Mesenteric fat pad (tissue), 1 donor: ENCODE measurements around the gene PCSK5. TPM values are rescaled to one million over a fixed set of nuclear protein-coding genes. Genes with fewer than 3 reads are reported as not detected.

Experiments
- DNase-seq: peaks from one replicate; pipeline ENCODE4 v3.0.0-alpha.2; 2020; ENCODE audit warnings: low spot score
- total RNA-seq: library from RNA; stranded (reverse); fragmentation: NEBNext Ultra II Directional; extraction: Animal tissue kit (Norgen Biotek cat#: 25700); gene quantifications from one replicate; pipeline ENCODE4 v1.2.1, GENCODE V29; 2021
- donor health status: DM: yes; HTN: yes; CAD: no.

The PCSK5 gene
- total RNA-seq, 1 donor from 2014 or later: 79.6 TPM

GRCh38 chr9:75918909-75919308 is 28.4 kb downstream of the PCSK5 start:
- no peak for DNase-seq

DNA sequence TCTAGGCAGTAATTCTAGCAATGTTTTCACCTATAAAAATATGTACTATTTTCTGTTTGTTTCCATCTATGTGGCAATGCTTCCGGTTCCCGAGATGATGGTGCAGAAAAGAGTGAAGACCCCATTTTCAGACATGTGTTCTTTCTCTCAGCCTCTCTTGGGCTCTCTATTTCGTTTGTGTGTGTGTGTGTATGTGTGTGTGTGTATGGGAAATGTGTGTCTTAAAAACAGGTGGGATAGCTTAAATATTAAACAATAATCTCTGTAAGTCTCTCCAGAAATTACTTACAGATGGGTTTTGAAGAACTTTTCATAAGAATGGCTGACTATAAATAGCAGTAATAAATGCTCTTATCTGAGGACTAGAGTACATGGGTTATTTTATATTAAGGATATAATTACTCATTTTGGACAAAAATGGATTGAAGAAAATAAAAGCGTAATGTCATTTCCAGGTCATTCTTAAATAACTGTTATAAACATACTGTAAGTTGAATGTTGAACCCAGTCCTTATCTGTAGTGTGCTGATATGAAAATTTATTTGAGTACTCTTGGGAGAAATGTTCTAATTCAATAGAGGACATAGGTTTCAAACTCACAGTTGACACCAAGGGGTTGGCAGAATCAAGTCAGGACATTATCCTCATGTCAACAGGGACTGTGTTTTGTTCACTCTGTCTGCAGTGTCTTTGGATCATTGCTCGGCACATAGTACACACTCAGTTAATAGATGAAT is 31.1 kb downstream of the PCSK5 start:
- no peak for DNase-seq

DNA sequence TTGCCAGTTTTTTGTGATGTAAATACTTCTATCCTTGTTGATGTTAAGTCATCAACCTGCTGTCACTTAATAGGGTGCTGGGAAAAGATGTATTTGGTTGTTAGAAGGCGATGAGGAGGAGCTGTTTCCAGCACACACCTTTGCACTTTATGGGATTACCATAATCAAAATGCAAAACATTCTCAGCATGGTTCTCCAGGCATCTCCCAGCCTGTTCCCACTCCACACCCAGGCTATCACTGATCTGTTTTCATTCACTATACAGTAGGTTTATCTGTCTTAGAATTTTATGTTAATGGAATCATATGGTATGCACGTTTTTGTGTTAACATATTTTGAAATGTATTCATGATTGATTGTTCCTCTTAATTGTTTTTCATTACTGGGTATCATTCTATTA is 35.9 kb downstream of the PCSK5 start:
- DNase-seq: no peak

DNA sequence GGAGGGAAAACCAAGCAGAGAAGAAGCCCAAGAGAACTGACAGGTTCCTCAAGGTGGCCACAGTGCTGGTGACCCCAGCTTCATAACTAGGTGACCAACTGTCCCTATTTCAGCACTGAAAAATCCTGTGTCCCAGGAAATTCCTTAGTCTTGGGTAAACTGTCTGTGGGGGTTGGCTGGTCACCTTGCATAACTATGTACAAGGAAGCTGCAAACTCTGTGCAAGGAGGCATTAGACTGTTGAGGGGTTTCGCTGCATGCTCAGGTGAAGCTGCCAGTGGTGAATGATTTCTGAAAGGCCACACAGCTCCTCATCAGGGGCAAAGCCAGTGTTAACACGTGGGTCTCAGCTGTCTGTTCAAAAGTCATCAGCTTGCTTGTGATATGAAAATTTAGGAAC is 36.9 kb downstream of the PCSK5 start:
- no peak for DNase-seq

GRCh38 chr9:75930190-75930589 is 39.7 kb downstream of the PCSK5 start:
- no peak for DNase-seq

DNA sequence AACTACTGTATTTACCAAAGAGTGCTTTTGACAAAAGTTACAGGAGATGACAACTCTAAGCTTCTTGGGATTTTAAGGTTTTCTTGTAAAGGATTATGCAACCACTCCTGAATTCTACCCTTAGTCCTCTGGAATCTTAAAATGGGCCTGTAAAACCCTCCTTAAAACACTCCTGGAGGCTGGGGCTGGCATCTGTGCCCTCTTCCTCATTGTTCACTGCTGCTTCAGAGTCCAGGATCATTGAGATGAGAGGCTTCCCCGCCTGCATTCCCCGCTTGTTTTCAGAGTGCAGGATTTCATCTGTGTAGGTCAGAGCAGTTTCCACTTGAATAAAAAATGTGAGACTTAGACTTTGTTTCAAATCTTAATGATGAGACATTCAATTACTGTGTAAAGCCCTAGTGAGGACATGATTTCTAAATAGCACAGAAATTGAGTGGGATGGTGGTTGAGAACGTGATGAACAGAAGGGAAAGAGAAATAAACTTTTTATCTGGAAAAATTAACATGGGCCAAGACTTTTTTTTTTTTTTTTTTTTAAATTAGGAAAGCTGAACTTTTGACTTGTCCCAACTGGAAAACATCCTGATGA is 40.4 kb downstream of the PCSK5 start:
- no peak for DNase-seq

DNA sequence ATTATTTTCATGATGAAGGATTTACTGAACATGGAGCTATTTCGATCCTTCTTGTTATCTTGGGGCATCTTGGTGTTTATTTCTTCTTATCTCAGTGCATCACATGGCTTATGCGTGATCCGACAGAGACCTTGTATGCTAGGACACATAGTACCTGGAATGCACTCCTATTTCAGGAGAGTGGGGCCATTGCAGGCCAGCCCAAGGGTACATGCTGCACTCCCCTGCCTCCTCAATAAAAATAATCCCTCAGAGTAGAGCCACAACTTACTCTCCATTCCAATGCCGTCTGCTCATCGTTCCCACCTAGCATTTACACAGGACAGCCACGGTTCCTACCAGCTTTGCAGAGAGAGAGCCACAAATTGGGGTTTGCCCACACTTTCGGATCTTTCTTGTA is 43.5 kb downstream of the PCSK5 start:
- no peak for DNase-seq

GRCh38 chr9:75935591-75935990 is 45.1 kb downstream of the PCSK5 start:
- DNase-seq: no peak

DNA sequence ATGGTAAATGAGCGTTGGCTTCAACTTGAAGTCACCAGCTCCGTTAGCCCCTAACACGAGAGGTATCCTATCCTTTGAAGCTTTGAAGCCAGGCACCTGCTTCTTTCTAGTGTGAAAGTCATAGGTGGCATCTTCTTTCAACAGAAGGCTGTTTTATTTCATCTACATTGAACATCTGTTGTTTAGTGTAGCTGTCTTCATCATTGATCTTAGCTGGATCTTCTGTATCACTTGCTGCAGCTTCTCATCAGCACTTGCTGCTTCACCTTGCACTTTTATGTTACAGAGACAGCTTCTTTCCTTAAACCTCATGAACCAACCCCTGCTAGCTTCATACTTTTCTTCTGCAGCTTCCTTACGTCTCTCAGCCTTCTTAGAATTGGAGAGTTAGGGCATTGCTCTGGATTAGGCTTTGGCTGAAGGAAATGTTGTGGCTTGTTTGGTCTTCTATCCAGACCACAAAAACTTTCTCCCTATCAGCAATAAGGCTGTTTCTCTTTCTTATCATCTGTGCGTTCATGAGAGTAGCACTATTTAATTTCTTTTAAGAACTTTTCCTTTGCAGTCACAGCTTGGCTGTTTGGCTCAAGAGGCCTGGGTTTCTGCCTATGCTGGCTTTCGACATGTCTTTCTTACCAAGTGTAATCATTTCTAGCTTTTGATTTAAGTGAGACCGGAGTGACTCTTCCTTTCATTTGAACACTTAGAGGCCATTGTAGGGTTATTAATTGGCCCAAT is 47.2 kb downstream of the PCSK5 start:
- DNase-seq: no peak

DNA sequence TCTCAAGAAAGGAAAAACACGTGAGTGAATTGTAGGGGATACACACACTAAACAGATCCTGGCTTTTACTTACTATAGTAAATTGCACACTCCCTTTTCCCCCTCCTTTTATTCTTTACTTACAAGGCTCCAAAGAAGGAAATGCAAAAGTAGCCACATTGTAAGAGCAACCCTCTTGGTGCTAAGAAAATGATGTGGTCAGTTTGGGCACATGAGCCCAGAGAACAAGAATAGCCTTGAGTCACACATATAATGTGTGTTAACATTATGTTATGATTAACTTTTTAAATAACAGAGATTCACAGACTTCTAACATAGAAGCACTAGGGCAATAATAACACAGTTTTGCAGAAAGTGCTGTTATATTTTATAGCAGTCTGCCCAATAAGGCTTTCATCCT is 48.5 kb downstream of the PCSK5 start:
- DNase-seq: no peak

- no peak for DNase-seq
Measured at GRCh38 chr9:75939536-75940111, 49.2 kb downstream of the PCSK5 start.

DNA sequence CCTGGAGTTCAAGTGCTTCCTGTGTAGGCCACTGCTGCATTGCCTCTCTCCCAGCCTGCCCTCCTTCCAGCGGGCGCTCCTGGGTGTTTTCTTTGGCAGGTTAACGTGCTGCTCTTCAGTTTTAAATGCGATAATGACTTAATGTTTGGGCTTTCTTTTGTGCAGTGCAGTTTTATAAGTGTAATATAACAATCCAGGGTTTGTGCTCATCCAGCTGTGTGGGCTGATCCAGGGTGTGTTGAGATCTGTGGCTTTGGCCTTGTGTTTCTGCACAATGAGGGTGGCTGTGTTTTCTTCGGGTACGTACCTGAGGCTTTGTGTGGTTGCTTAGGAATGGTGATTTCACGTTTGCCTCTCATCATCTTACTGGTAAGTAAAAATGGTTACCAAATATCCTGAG is 50.6 kb downstream of the PCSK5 start:
- DNase-seq: no peak

DNA sequence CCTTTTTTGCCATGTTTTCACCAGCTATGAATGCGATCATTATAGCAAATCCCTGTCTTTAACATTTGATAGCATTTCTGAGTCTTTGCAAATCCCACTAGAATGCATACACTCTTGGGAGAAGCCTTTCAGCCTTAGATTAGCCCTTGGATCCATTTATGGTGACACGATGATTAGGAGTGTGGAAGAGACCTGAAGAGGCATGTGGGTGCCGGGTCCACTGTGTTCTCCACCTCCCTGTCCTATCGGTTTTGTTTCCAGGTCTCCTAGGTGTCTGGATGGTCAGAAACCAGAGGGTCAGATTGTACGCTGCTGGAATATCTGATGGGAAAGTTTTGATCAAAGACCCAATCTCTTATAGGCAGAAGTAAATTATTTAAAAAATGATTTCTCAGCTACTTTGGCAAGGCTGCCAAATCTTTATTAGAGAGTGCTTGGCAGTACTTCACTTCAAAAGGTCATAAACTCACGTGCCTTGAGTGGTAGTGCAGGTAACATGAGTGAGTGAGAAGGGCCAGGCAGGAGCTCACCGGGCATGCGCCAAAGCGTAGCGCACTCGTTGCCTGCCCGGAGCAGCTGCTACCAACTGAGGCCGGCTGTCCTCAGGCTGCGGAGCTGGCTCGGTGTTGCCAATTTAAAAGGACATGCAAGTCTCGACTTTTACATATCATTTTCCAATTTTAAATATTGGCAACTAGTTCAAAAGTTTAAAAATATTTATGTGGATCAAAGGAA is 51.3 kb downstream of the PCSK5 start:
- no peak for DNase-seq

- DNase-seq: no peak
Measured at GRCh38 chr9:75946766-75947165, 56.3 kb downstream of the PCSK5 start.

DNA sequence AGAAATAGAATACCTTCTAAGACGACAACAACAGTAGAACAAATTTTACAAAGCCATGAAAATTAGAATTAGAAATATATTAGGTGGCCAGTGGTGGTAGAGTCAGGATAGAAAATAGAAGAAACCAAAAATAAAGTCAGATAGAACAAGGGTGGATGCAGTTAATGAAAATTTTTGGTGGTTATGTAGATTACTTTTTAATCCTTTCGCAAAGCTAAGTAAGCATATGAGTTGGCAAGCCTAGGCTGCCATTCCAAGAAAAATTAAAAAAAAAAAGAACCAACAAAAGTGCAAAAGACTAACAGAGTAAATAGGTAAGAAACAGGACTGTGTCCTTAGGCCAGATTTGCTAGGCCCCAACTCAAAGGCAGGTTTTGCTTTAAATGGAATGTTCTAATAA is 56.8 kb downstream of the PCSK5 start:
- DNase-seq: no peak

- DNase-seq: no peak
Measured at GRCh38 chr9:75950998-75951397, 60.5 kb downstream of the PCSK5 start.

DNA sequence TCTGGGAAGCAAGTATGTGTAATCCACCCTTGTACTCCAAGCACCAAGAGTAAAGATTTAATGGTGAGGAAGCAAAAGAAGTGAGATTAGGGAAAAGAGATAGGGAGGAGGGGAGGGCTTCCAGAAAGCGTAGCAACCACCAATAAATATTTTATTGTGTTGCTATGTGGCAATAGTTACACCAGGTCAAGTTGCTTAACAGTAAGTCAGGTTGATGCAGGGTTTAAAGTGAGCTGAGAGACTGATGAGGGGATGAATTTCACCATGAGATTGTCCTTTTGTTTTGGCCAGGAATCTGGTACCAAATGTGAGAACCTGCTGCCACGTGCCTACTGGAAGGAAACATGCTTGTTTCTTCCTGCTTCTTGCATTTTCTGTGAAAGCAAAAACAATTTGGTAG is 62.7 kb downstream of the PCSK5 start:
- DNase-seq: no peak

DNA sequence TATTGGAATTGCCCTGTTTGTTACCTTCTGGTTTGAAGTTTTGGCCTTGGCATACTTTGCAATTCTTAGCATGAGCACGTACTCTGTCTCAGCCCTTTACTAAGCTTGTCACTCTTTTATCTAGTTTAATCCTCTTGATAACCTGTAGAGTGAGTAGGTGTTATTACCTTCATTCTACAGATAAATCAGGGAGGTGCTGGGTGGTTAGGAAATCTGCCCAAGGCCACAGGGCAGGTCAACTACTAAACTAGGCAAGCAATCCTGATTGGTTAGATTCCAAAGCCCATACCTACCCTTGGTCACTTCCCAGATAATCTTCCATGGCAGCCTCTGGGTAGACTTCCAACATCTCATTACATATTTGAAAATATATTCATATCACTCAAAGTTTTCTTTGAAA is 65.7 kb downstream of the PCSK5 start:
- no peak for DNase-seq

GRCh38 chr9:75957116-75957515 is 66.6 kb downstream of the PCSK5 start:
- no peak for DNase-seq

- DNase-seq: no peak
Measured at GRCh38 chr9:75958226-75958625, 67.8 kb downstream of the PCSK5 start.

DNA sequence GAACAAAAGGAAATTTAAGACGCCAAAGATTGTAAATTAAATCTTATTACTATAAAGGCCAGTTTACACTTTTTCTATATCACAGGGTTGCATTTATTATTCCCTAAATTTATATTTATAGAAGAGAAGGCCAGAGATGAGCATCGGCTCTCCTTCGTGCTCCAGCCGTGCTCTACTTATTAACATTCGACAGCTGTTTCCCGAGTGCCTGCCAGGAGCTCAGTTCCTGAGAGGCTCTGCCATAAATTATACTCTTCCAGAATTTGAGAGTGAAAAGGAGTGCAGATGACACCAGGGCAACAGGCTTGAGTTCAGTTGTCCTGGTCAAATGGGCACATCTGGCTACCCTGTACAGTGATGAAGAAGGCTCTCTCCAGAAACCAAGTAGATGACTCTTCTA is 70.1 kb downstream of the PCSK5 start:
- no peak for DNase-seq
